Endodermal cell (in vitro differentiated cells): ENCODE results near the gene COL15A1. TPM values are rescaled to one million over a fixed set of nuclear protein-coding genes. Genes with fewer than 3 reads are reported as not detected.

ENCODE experiments used
- DNase-seq: peaks from one replicate; pipeline ENCODE4 v3.0.0-alpha.2; 2017
- H3K27ac ChIP-seq: 2 replicates; pipeline ENCODE4 v1.5.1; 2013; ENCODE audit warnings: mild to moderate bottlenecking, low read depth, low read length, moderate library complexity
- H3K27me3 ChIP-seq: 2 replicates; pipeline ENCODE4 v1.6.1; 2013; ENCODE audit warnings: mild to moderate bottlenecking, low read length, moderate library complexity; ENCODE audit not compliant: insufficient read depth, control insufficient read depth, poor library complexity, severe bottlenecking
- H3K36me3 ChIP-seq: 2 replicates; pipeline ENCODE4 v1.7.0; 2013; ENCODE audit warnings: mild to moderate bottlenecking, low read length, moderate library complexity; ENCODE audit not compliant: control insufficient read depth, insufficient read depth
- H3K4me1 ChIP-seq: one replicate; pipeline ENCODE4 v1.7.0; 2013; ENCODE audit warnings: low read length; ENCODE audit not compliant: control insufficient read depth, insufficient read depth
- H3K4me3 ChIP-seq: 2 replicates; pipeline ENCODE4 v1.5.1; 2013; ENCODE audit warnings: mild to moderate bottlenecking, low read length, moderate library complexity
- H3K9ac ChIP-seq: 2 replicates; pipeline ENCODE4 v1.6.1; 2013; ENCODE audit warnings: mild to moderate bottlenecking, low read length, moderate library complexity; ENCODE audit not compliant: poor library complexity, severe bottlenecking; ENCODE audit errors: extremely low read depth
- H3K9me3 ChIP-seq: 2 replicates; pipeline ENCODE4 v1.6.1; 2013; ENCODE audit warnings: mild to moderate bottlenecking, low read length, moderate library complexity; ENCODE audit not compliant: control insufficient read depth
- H3K27ac Mint-ChIP-seq: 2 replicates; pipeline ENCODE4 v1.8.0; 2020; ENCODE audit warnings: mixed read lengths
- H3K27me3 Mint-ChIP-seq: 2 replicates; pipeline ENCODE4 v1.8.0; 2021; ENCODE audit warnings: mild to moderate bottlenecking, mixed read lengths; ENCODE audit not compliant: insufficient read depth
- H3K36me3 Mint-ChIP-seq: 2 replicates; pipeline ENCODE4 v1.8.0; 2020; ENCODE audit warnings: low read depth, mixed read lengths
- H3K4me1 Mint-ChIP-seq: 2 replicates; pipeline ENCODE4 v1.8.0; 2020; ENCODE audit warnings: mixed read lengths
- H3K4me3 Mint-ChIP-seq: 2 replicates; pipeline ENCODE4 v1.8.0; 2020; ENCODE audit warnings: mild to moderate bottlenecking, moderate library complexity, mixed read lengths
- H3K9me3 Mint-ChIP-seq: 2 replicates; pipeline ENCODE4 v1.8.0; 2020; ENCODE audit warnings: mild to moderate bottlenecking, mixed read lengths
- CTCF ChIP-seq: fragments of 200-600 bp; sonication (generic); conservative IDR thresholded peaks from 2 replicates; pipeline ENCODE4 v1.5.0; 2021; ENCODE audit warnings: antibody characterized with exemption, mild to moderate bottlenecking
- WGBS, 2 experiments: methylation state at CpG; one replicate each; pipeline versions ENCODE4 v1.1.5 to v1.1.7; 2013; ENCODE audit warnings: missing lambda C conversion rate in 2 of 2, mixed read lengths in 1 of 2; ENCODE audit not compliant: insufficient coverage in 1 of 2, insufficient read length in 1 of 2; 5-methylcytosine and 5-hydroxymethylcytosine counted together
- total RNA-seq, 2 donors: library from RNA; stranded (reverse); fragmentation: NEBNext Ultra II Directional in 1 of 2; extraction: Animal tissue kit (Norgen Biotek cat#: 25700) in 1 of 2; gene quantifications; 2 replicates in 1 of 2; 3 replicates in 1 of 2; pipeline ENCODE4 v1.2.1, GENCODE V29; 2021

The COL15A1 gene
- total RNA-seq, 2 donors from 2014 or later = 0.27 TPM; not detected in 1

GRCh38 chr9:99000476-99001395, 57.0 kb downstream of the COL15A1 start:
- Mint-ChIP-seq H3K27ac (no peak overlapping the region), H3K27me3 (peaks cover 10% of the 10 kb centered on the region), H3K36me3 (no peaks in the 10 kb centered on the region), H3K4me1 (peaks cover 19% of the 10 kb centered on the region), H3K4me3 (no peak overlapping the region), H3K9me3 (no peaks in the 10 kb centered on the region)
- no peak overlapping the region for H3K27ac ChIP-seq
- WGBS, 2 experiments = 54 to 71% methylated on average over 3 to 5 of the region's 5 CpGs
- peak; percentile 77 for DNase-seq
- peaks cover 6% of the 10 kb centered on the region for H3K9me3 ChIP-seq
- no peaks in the 10 kb centered on the region for H3K27me3 ChIP-seq
- peaks cover 8% of the 10 kb centered on the region for H3K4me1 ChIP-seq
- H3K36me3 ChIP-seq = no peaks in the 10 kb centered on the region
- H3K9ac ChIP-seq = no peak overlapping the region
- H3K4me3 ChIP-seq = no peak overlapping the region
- peak; percentile 89 for TF ChIP-seq CTCF

GRCh38 chr9:99001892-99002291, 58.2 kb downstream of the COL15A1 start:
- WGBS, 2 experiments = 83 to 95% methylated on average over 2 of the region's 2 CpGs
- H3K9me3 ChIP-seq = no peaks in the 10 kb centered on the region
- H3K27ac ChIP-seq = no peak overlapping the region
- H3K4me3 ChIP-seq = no peak overlapping the region
- H3K4me1 ChIP-seq = peaks cover 8% of the 10 kb centered on the region
- TF ChIP-seq CTCF = no peak
- Mint-ChIP-seq H3K36me3 (no peaks in the 10 kb centered on the region), H3K9me3 (peaks cover 4% of the 10 kb centered on the region), H3K4me1 (peaks cover 23% of the 10 kb centered on the region), H3K4me3 (no peak overlapping the region), H3K27ac (no peak overlapping the region), H3K27me3 (peaks cover 5% of the 10 kb centered on the region)
- H3K9ac ChIP-seq = no peak overlapping the region
- no peak for DNase-seq
- H3K27me3 ChIP-seq = no peaks in the 10 kb centered on the region
- H3K36me3 ChIP-seq = no peaks in the 10 kb centered on the region

GRCh38 chr9:99002706-99003105, 59.0 kb downstream of the COL15A1 start:
- H3K4me3 ChIP-seq = no peak overlapping the region
- H3K27me3 ChIP-seq = no peaks in the 10 kb centered on the region
- peaks cover 11% of the 10 kb centered on the region for H3K9me3 Mint-ChIP-seq
- TF ChIP-seq CTCF = no peak
- H3K4me1 ChIP-seq = peaks cover 12% of the 10 kb centered on the region
- H3K9me3 ChIP-seq = peaks cover 6% of the 10 kb centered on the region
- H3K4me1 Mint-ChIP-seq = peaks cover 23% of the 10 kb centered on the region
- H3K36me3 ChIP-seq = no peaks in the 10 kb centered on the region
- no peak overlapping the region for H3K27ac Mint-ChIP-seq
- no peak overlapping the region for H3K27ac ChIP-seq
- DNase-seq = no peak
- H3K9ac ChIP-seq = no peak overlapping the region
- no peaks in the 10 kb centered on the region for H3K36me3 Mint-ChIP-seq
- no peak overlapping the region for H3K4me3 Mint-ChIP-seq
- H3K27me3 Mint-ChIP-seq = peaks cover 3% of the 10 kb centered on the region
